ENCODE data around the gene OR6Q1.

GRCh38 chr11:58046231-58046630, 15.5 kb downstream of the OR6Q1 start:
- TF ChIP-seq CTCF (IDR thresholded peaks at IDR 0.05; ENCODE audit: low read depth, low read length) (no peak), EZH2phosphoT487 (IDR thresholded peaks at IDR 0.05; ENCODE audit: low read depth) (no peak)

Measured in OCI-LY3 (cell line).